ENCODE data around the gene PLCB3.

GRCh38 chr11:64305075-64305690 is 53.9 kb downstream of the PLCB3 start, which contains the start of gene ESRRA:
- no peak for TF ChIP-seq EZH2 (IDR thresholded peaks at IDR 0.05; ENCODE audit: borderline replicate concordance, low read length)
- no peak for TF ChIP-seq CTCF (conservative IDR thresholded peaks at IDR 0.05 in 1 of 2, IDR thresholded peaks at IDR 0.05 in 1 of 2; ENCODE audit: extremely low read depth in 1 of 2, insufficient read depth in 1 of 2, low read depth in 1 of 2, low read length in 2 of 2)

Measured in mammary epithelial cell (primary cell).